GM18870 (cell line): Measurements from ENCODE around the gene HES4.

ENCODE experiments used
- ATAC-seq: cut with Tn5 transposase; IDR thresholded peaks from one replicate; pipeline ENCODE4 v1.9.1; 2021; ENCODE audit warnings: moderate library complexity; ENCODE audit not compliant: unreplicated experiment

The HES4 gene, protein sequence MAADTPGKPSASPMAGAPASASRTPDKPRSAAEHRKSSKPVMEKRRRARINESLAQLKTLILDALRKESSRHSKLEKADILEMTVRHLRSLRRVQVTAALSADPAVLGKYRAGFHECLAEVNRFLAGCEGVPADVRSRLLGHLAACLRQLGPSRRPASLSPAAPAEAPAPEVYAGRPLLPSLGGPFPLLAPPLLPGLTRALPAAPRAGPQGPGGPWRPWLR

DNA sequence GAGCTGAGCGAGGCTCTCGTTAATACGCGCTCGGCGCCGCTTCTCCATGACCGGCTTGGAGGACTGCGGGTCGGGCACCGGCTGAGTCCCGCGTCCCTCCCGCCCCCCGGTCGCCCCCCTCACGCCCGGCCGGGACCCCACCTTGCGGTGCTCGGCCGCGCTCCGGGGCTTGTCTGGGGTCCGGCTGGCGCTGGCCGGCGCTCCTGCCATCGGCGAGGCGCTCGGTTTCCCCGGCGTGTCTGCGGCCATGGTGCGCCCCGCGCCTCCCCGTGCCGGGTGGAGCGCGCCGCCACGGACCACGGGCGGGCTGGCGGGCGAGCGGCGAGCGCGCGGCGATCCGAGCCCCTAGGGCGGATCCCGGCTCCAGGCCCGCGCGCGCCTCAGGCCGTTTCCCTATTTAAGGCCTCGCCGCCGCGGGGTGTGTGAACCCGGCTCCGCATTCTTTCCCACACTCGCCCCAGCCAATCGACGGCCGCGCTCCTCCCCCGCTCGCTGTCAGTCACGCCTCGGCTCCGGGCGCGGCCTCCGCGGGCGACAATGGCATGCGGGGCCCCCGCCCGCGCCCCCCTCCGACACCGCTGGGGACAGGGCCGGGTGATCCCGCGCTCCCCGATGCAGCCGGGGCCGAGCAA, at the start of gene HES4:
Gene HES4, minus strand, starts transcription at position 373 of the 632 bp plus-strand sequence. Its CDS starts 124 bp downstream, at position 249.
- ATAC-seq, result no peak

DNA sequence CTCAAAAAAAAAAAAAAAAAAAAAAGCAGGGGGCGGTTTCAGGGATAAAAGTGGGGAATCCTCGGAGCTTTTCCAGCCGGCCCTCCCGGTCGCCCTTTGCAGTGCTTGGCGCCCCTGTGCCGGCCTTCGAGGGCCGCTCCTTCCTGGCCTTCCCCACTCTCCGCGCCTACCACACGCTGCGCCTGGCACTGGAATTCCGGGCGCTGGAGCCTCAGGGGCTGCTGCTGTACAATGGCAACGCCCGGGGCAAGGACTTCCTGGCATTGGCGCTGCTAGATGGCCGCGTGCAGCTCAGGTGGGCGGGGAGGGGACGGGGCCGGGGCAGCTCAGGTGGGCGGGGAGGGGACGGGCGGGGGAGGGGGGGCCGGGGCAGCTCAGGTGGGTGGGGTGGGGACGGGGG, 48.9 kb upstream of the HES4 start:
- no peak for ATAC-seq

DNA sequence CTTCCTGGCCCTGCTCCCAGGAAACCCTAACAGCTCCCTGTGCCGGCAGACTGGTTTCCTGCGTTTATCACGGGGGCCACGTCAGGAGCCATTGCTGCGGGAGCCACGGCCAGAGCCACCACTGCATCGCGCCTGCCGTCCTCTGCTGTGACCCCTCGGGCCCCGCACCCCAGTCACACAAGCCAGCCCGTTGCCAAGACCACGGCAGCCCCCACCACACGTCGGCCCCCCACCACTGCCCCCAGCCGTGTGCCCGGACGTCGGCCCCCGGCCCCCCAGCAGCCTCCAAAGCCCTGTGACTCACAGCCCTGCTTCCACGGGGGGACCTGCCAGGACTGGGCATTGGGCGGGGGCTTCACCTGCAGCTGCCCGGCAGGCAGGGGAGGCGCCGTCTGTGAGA, 48.1 kb upstream of the HES4 start:
- ATAC-seq, result no peak

DNA sequence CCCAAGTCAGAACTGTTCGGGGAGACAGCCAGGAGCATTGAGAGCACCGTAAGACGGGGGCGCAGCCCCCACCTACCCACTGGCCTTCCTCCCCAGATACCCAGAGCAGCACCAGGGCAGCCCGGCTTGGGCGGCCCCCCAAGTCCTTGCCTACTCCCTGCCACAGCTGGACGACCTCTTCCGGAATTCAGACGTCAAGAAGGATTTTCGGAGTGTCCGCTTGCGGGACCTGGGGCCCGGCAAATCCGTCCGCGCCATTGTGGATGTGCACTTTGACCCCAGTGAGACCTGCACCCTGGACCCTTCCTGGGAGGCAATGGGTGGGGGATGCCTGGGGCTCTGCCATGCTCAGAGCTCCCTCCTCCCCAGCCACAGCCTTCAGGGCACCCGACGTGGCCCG, 47.5 kb upstream of the HES4 start:
- no peak for ATAC-seq

DNA sequence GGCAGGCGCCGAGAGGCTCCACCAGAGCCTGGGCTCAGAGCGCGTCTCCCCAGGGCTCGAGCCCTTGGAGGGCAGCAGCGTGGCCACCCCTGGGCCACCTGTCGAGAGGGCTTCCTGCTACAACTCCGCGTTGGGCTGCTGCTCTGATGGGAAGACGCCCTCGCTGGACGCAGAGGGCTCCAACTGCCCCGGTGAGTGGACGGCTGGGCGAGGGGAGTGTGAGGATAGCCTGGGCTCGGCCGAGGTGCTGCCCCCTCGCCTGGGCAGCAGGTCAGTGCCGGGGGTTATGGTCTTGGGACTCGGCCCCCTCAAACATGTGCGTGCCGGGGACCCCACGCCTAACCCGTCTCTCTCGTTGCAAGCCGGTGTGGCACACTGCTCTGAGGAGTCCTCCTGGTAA, 46.9 kb upstream of the HES4 start:
- ATAC-seq, result no peak

DNA sequence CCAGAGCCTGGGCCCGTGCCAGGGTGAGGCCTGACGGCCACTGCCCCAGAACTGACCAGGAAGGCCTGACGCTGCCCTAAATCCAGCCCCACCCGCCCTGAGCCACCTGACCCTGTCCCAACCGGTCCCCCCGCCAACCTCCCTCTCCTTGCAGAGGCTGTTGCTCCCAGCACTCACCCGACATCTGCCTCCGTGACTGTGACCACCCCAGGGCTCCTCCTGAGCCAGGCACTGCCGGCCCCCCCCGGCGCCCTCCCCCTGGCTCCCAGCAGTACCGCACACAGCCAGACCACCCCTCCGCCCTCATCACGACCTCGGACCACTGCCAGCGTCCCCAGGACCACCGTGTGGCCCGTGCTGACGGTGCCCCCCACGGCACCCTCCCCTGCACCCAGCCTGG, 46.3 kb upstream of the HES4 start:
- no peak for ATAC-seq

DNA sequence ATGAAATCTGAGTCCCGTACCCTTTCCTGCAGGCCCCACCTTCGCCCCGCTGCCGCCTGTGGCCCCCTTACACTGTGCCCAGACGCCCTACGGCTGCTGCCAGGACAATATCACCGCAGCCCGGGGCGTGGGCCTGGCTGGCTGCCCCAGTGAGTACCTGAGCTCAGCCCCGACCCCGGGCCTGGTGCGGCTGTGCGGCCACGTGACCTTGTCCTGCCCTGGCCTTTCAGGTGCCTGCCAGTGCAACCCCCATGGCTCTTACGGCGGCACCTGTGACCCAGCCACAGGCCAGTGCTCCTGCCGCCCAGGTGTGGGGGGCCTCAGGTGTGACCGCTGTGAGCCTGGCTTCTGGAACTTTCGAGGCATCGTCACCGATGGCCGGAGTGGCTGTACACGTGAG, 45.2 kb upstream of the HES4 start:
- no peak for ATAC-seq

DNA sequence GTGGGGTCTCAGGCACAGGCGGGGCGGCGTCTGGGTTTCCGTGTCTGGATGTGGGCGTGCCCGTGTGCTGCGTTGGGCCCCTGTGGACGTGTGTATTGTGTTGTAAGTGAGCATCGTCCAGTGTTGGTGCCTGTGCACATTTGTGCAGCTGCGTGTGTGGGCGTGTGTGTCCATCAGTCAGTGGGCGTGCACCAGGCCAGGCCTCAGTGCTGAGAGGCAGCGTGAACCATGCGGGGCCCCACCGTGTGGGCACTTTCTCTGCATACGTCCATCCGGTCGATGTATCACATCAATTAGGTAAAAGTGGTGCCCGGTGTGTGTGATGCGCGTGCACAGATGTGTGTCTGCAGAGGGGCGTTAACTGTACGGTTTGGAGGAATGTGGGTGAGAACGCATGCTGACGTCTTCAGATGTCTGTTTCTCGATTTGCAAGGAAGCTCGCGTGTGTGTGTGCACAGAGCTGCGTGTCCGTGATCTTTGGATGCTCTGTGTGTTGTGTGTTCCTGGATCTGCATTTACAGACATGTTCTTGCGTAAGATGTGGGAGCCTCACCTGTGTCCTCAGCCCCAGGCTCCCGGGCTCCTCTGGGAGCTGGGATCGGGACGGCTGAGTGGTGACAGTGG, 44.7 kb upstream of the HES4 start:
- ATAC-seq, result no peak

DNA sequence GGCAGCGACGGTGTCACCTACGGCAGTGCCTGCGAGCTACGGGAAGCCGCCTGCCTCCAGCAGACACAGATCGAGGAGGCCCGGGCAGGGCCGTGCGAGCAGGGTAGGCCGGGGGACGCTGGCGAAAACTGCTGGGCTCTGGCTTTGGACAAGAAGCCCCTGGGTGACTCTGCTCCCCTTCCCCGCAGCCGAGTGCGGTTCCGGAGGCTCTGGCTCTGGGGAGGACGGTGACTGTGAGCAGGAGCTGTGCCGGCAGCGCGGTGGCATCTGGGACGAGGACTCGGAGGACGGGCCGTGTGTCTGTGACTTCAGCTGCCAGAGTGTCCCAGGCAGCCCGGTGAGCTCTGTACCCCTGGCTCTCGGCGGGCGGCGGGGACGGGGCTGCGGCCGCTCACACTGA, 44.0 kb upstream of the HES4 start:
- no peak for ATAC-seq

DNA sequence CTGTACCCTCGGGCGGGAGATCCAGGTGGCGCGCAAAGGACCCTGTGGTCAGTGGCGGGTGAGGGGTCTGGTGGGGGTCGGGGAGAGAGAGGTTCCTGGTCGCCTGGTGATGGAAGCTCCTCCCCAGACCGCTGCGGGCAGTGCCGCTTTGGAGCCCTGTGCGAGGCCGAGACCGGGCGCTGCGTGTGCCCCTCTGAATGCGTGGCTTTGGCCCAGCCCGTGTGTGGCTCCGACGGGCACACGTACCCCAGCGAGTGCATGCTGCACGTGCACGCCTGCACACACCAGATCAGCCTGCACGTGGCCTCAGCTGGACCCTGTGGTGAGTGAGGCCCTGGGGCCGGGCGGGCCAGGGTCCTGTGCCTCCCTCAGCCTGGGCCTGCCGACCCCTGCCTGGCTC, 43.5 kb upstream of the HES4 start:
- ATAC-seq, result no peak

DNA sequence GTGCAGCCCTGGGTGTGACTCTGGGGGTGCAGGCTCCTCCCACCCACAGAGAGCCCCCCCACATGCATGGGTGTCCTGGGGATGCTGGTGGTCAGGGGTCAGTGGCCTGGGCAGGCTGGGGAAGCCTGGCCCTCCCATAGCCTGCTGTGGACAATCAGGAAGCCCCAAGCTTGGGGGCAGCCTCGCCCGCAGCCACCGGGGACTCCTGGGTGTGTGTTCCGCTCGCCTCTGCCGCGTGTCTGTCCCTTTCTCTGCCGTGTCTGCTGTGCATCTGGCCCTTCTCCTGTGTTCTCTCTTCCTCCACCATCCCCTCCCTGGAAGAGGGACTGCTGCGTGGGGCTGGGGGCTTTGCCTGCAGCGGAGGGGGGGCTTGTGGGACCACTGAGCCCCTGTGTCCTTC, 42.9 kb upstream of the HES4 start:
- no peak for ATAC-seq

DNA sequence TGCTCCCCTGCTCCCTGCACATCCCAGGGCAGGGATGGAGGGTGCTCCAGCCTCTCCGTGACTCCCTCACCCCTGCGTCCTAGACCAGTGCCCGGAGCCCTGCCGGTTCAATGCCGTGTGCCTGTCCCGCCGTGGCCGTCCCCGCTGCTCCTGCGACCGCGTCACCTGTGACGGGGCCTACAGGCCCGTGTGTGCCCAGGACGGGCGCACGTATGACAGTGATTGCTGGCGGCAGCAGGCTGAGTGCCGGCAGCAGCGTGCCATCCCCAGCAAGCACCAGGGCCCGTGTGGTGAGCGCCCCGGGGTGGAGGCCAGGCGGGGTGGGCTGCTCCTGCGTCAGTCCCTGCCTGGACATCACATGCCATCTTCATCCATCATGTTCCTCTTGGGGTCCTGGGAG, 42.0 kb upstream of the HES4 start:
- ATAC-seq, result no peak

DNA sequence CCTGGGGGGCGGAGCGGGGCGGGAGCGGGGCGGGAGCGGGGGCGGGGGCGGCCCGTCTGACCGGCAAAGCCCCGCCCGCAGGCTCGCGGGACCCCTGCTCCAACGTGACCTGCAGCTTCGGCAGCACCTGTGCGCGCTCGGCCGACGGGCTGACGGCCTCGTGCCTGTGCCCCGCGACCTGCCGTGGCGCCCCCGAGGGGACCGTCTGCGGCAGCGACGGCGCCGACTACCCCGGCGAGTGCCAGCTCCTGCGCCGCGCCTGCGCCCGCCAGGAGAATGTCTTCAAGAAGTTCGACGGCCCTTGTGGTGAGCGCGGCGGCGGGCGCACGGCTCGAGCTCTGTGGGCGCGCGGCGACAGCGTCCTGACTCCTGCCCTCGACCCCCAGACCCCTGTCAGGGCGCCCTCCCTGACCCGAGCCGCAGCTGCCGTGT, 41.2 kb upstream of the HES4 start:
- ATAC-seq, result no peak

DNA sequence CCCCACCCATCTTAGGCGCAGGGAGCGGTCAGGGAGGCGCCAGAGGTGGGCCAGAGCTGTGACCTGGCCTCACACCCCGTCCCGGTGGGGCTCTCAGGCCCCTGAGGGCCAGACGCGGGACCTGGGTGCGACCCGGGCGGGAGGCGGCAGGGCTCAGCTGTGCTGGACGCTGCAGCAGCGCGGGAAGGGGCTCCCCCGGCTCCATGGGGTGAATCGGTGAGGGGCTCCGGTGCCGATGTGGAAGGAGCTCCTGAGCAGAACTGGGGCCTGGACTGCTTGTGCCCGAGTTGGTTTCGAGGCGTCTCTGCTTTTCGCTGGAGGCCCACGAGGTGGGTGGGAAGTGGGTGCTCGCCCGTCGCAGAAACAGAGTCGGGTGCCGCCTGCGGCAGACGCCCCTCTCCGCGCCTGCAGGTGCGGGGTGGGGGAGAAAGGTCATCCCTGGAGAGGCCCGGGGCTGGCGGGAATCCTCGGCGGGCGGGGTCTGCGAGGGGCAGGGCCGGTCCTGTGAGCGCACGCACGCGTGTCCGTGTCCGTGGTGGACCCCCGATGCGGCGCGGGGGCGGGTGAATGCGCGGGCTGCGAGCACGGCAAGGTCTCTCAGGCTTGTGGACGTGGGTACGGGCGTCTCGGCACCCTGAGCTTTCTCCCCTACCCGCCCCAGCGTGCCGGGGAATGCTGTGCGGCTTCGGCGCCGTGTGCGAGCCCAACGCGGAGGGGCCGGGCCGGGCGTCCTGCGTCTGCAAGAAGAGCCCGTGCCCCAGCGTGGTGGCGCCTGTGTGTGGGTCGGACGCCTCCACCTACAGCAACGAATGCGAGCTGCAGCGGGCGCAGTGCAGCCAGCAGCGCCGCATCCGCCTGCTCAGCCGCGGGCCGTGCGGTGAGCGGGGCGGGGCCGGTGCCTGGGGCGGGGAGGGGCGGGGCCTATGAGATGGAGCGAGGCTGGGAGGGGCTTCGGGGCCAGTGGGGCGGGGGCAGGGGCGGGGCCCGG, 40.4 kb upstream of the HES4 start:
- no peak for ATAC-seq

DNA sequence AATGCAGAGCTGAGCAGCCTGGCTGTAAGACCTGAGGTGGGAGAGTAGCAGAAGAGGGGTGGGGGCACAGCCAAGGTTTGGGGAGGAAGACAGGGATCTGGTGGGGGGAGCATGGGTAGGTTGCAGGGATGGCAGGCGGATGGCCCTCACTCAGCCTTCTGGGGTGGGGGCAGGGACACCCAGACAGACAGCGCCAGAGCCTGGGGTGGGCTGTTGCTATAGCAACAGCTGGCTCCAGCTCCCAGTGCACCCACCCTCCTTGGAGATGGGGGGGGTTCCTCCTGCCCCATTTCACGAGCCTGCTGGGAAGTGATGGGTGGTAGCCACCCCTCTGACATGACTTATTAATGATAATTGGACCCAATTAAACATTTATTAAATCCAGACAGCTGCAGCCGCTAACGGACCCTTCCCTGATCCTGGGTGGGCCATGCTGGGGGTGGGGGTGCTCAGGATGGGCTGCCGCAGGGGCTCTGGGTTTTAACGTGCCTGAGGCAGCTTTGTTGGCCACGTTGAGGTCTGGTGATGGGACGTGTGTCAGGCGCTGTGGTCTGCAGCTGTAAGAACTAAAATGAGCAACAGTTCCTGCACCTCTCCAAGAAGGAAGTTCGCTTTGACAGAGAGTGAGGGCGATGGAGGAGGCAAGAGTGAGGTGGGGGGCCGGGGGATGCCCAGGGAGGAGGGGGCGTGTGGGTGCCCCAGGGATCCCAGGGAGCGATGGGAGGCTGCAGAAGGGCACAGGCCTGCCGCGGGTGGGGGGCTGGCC, 39.4 kb upstream of the HES4 start:
- no peak for ATAC-seq

DNA sequence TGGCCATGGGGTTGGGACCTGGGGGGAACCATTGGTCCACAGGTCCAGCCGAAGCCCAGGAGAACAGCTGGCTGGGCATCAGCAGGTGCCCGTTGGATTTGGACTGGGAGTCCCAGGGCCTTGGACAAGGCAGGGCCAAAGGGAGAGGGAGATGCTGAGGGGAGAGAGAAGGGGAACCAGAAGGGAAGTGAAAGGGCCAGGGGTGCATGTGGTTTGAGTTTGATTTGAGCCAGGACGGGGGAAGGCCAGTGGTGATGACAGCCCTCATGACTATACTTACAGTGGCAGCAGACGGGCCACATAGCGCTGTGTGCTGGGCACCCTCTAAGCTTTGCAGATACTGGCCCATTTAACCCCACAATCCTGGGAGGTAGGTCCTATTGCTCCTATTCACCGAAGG, 38.8 kb upstream of the HES4 start:
- no peak for ATAC-seq

DNA sequence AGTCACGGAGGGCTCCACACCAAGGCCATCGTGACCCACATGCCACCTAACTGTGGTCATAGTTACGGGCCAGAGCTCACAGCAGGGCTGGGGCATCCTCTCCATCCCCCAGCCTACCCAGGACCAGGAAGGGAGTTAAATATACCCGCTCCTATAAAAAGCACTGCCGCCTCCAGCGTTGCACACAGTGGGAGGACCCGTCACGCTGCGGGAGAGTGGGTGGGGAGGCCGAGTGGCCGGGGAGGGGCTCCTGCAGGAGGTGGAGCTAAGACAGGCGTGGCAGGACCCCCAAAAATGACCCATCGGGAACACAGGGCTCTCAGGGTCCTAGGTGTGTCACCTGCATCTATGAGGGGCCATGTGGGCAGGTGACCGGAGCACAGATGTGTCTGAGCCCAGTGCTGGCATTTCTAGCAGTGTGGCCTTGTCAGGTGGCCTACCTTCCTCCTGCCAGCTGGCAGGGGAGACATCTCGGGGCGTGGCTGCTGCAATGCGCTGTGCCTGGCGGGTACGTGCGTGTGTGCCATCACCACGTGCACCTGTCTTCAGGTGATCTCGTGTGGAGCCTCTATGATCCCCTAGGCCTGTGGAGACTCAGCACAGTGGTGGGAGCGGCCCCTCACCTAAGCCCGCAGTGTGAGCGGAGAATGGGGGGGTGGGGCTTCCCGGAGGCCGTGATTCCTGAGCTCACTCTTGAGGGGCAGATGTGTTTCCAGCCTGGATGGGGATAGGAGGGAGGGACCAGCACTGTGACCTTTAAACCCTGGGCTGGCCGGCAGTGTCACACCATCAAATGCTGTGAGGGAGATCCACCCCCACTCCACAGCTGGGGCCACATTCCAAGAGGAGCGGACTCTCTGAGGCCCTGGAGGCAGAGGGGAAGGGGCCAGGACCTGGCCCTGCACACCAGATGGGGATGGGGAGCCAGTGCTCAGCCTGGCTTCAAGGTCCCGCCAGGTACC, 37.8 kb upstream of the HES4 start:
- no peak for ATAC-seq

DNA sequence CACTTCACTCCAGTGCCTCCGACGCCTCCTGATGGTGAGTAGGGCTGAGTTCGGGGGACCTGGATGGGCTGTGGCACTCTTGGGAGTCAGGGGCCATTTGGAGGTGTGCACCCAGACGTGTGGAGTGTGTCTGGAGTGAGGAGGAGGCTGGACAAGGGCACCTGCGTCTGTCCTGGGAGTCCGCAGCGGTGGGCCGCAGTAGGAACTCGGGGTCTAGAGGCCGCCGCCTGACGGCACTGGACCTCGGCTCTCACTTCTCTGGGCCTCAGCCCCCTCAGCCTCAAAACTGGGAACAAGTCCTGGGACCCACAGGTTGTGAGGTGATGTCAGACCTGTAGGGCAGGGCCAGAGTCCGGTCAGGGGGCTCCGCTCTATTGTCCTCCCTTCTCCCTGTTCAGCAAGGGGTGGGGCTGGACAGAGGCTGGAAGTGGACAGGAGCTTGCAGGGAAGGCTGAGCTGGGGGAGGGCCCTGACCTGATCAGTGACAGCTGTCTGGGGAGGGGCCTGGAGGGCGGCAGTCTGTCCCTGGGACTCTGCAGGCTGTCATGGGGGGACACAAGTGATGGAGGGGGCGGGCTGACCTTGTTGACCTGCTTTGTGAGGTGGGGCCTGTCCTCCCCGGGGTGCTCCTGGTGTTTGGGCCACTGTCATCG, 35.5 kb upstream of the HES4 start:
- ATAC-seq, result no peak

DNA sequence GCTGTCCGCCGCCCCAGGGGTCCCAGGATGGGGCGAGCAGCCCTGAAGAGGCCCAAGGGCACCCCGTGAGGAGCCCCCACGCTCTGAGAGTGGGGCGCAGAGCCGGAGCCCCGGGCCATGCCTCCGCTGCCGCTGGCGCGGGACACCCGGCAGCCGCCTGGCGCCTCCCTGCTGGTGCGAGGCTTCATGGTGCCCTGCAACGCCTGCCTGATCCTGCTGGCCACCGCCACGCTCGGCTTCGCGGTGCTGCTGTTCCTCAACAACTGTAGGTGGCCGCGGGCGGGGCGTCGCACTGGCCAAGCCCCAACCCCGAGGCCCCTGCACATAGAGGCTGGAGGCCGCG, 34.5 kb upstream of the HES4 start:
- ATAC-seq, result no peak
